Myometrial cell (primary cell): ENCODE measurements around the gene ALKBH7. TPM values are rescaled to one million over a fixed set of nuclear protein-coding genes. Genes with fewer than 3 reads are reported as not detected.

Experiments used
- total RNA-seq: library from RNA; depleted of rRNA; stranded (reverse); fragments of >200 nt; gene quantifications from 2 replicates; pipeline ENCODE4 v1.2.3, GENCODE V29; 2015

Gene ALKBH7, protein sequence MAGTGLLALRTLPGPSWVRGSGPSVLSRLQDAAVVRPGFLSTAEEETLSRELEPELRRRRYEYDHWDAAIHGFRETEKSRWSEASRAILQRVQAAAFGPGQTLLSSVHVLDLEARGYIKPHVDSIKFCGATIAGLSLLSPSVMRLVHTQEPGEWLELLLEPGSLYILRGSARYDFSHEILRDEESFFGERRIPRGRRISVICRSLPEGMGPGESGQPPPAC
- 46.3 and 69.2 TPM in 2 replicates for total RNA-seq

DNA sequence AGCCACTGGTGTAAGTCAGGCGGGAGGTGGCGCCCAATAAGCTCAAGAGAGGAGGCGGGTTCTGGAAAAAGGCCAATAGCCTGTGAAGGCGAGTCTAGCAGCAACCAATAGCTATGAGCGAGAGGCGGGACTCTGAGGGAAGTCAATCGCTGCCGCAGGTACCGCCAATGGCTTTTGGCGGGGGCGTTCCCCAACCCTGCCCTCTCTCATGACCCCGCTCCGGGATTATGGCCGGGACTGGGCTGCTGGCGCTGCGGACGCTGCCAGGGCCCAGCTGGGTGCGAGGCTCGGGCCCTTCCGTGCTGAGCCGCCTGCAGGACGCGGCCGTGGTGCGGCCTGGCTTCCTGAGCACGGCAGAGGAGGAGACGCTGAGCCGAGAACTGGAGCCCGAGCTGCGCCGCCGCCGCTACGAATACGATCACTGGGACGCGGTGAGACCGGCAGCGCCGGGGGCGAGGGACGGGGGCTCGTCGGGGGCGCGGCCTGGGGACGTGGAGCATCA, at the start of gene ALKBH7:
Gene ALKBH7, plus strand, starts transcription at position 201 of the 502 bp plus-strand sequence. Its CDS starts 27 bp downstream, at position 228.

DNA sequence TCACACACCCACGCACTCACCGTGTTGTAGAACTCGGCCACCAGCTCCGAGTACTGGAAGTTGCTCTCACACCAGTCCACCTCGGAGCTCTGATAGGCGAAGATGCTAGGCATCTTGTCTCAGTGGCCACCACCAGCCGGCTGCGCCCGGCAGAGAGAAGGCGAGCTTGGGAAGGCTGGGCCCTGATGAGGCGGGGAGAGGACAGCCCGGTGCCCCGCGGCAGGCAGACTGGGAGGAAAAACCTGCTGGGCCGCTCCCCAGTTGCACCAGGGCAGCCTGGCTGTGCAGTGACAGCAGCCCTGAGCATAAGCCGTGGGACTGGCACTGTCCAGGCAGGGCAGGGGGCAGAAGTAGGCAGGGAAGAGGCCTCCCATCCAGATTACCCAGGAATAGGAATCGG, 39.2 kb upstream of the ALKBH7 start, which contains the start of gene ACER1:
Gene ACER1, minus strand, starts transcription at position 174 of the 400 bp plus-strand sequence. Its CDS starts 61 bp downstream, at position 113.

GRCh38 chr19:6375411-6376010, 2.9 kb downstream of the ALKBH7 start, which contains the start of gene PSPN:
TSS of gene PSPN (minus strand) at chr19:6375933. CDS start at chr19:6375849, 84 bp downstream.

GRCh38 chr19:6393074-6393982, 20.7 kb downstream of the ALKBH7 start, which contains the start of gene GTF2F1:
TSS of gene GTF2F1 (minus strand) at chr19:6393164. CDS start at chr19:6392995, 169 bp downstream.

GRCh38 chr19:6424195-6424938, 51.8 kb downstream of the ALKBH7 start, which contains the start of gene KHSRP:
TSS of gene KHSRP (minus strand) at chr19:6424811. CDS start at chr19:6424701, 110 bp downstream.

Other genes starting within 250 kb of the ALKBH7 start
- not detected in 2 replicates for gene ACSBG2, start 237.1 kb upstream of the ALKBH7 start, total RNA-seq
- gene MLLT1, start 92.8 kb upstream of the ALKBH7 start, total RNA-seq: 22.5 and 23.9 TPM in 2 replicates
- not detected in 2 replicates for gene ACER1, start 39.2 kb upstream of the ALKBH7 start, total RNA-seq
- gene CLPP, start 11.3 kb upstream of the ALKBH7 start, total RNA-seq: 147 and 276 TPM in 2 replicates
- under 0.01 and 0.89 TPM in 2 replicates for gene PSPN, start 3.1 kb downstream of the ALKBH7 start, total RNA-seq
- gene GTF2F1, start 20.4 kb downstream of the ALKBH7 start, total RNA-seq: 41.6 and 49.9 TPM in 2 replicates
- gene KHSRP, start 52.0 kb downstream of the ALKBH7 start, total RNA-seq: 158 and 168 TPM in 2 replicates
- gene SLC25A41, start 61.0 kb downstream of the ALKBH7 start, total RNA-seq: not detected in 2 replicates
- 13.1 and 14.1 TPM in 2 replicates for gene SLC25A23, start 87.0 kb downstream of the ALKBH7 start, total RNA-seq
- gene CRB3, start 91.5 kb downstream of the ALKBH7 start, total RNA-seq: not detected in 2 replicates
- 0.29 TPM in 1 of 2 replicates, not detected in the other for gene DENND1C, start 109.0 kb downstream of the ALKBH7 start, total RNA-seq
- not detected in 2 replicates for gene TUBB4A, start 129.5 kb downstream of the ALKBH7 start, total RNA-seq
- gene TNFSF9, start 158.2 kb downstream of the ALKBH7 start, total RNA-seq: 1.2 and 1.6 TPM in 2 replicates
- gene CD70, start 218.4 kb downstream of the ALKBH7 start, total RNA-seq: not detected in 2 replicates